Liver (tissue), 3 donors: ENCODE data around the gene KCNK13.

Experiments
- HNF4G ChIP-seq: IDR thresholded peaks from 2 replicates; pipeline ENCODE4 v1.6.1; 2016; ENCODE audit warnings: antibody characterized with exemption
- JUND ChIP-seq, 2 donors: IDR thresholded peaks; 2 replicates each; pipeline ENCODE4 v1.6.1; 2016; ENCODE audit warnings: antibody characterized with exemption in 2 of 2
- MAX ChIP-seq: IDR thresholded peaks from 2 replicates; pipeline ENCODE4 v1.6.1; 2016; ENCODE audit warnings: antibody characterized with exemption
- SP1 ChIP-seq: IDR thresholded peaks from 2 replicates; pipeline ENCODE4 v1.6.1; 2018; ENCODE audit warnings: antibody characterized with exemption, mild to moderate bottlenecking
- TF ChIP-seq, protein P1 (sequence below): fragments of 150-350 bp; IDR thresholded peaks from 2 replicates; pipeline ENCODE4 v1.5.1; 2017; ENCODE audit warnings: improper control_type of control experiment, low read depth, low read length; ENCODE audit not compliant: missing input control
- TF ChIP-seq, protein P2 (sequence below): IDR thresholded peaks from 2 replicates; pipeline ENCODE4 v1.6.1; 2016; ENCODE audit warnings: antibody characterized with exemption, mild to moderate bottlenecking
- donor health status: healthy.
- donor health status: healthy.

GRCh38 chr14:90060965-90061684, 669 bp upstream of the KCNK13 start:
- no peak for TF ChIP-seq MAX
- TF ChIP-seq, protein P1, sequence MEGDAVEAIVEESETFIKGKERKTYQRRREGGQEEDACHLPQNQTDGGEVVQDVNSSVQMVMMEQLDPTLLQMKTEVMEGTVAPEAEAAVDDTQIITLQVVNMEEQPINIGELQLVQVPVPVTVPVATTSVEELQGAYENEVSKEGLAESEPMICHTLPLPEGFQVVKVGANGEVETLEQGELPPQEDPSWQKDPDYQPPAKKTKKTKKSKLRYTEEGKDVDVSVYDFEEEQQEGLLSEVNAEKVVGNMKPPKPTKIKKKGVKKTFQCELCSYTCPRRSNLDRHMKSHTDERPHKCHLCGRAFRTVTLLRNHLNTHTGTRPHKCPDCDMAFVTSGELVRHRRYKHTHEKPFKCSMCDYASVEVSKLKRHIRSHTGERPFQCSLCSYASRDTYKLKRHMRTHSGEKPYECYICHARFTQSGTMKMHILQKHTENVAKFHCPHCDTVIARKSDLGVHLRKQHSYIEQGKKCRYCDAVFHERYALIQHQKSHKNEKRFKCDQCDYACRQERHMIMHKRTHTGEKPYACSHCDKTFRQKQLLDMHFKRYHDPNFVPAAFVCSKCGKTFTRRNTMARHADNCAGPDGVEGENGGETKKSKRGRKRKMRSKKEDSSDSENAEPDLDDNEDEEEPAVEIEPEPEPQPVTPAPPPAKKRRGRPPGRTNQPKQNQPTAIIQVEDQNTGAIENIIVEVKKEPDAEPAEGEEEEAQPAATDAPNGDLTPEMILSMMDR: no peak
- no peak for TF ChIP-seq SP1
- TF ChIP-seq JUND (IDR thresholded peaks at IDR 0.05): no peak
- TF ChIP-seq HNF4G: no peak
- TF ChIP-seq, protein P2, sequence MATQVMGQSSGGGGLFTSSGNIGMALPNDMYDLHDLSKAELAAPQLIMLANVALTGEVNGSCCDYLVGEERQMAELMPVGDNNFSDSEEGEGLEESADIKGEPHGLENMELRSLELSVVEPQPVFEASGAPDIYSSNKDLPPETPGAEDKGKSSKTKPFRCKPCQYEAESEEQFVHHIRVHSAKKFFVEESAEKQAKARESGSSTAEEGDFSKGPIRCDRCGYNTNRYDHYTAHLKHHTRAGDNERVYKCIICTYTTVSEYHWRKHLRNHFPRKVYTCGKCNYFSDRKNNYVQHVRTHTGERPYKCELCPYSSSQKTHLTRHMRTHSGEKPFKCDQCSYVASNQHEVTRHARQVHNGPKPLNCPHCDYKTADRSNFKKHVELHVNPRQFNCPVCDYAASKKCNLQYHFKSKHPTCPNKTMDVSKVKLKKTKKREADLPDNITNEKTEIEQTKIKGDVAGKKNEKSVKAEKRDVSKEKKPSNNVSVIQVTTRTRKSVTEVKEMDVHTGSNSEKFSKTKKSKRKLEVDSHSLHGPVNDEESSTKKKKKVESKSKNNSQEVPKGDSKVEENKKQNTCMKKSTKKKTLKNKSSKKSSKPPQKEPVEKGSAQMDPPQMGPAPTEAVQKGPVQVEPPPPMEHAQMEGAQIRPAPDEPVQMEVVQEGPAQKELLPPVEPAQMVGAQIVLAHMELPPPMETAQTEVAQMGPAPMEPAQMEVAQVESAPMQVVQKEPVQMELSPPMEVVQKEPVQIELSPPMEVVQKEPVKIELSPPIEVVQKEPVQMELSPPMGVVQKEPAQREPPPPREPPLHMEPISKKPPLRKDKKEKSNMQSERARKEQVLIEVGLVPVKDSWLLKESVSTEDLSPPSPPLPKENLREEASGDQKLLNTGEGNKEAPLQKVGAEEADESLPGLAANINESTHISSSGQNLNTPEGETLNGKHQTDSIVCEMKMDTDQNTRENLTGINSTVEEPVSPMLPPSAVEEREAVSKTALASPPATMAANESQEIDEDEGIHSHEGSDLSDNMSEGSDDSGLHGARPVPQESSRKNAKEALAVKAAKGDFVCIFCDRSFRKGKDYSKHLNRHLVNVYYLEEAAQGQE: no peak
